ENCODE data around the gene PACS2.

GRCh38 chr14:105347587-105347968 is 33.0 kb downstream of the PACS2 start:
- TF ChIP-seq CTCF (IDR thresholded peaks at IDR 0.05) = no peak
- TF ChIP-seq ZFX (IDR thresholded peaks at IDR 0.05; ENCODE audit: borderline replicate concordance) = no peak
